Natural killer cell (primary cell): ENCODE results near the gene KCNK16. TPM values are rescaled to one million over a fixed set of nuclear protein-coding genes. Genes with fewer than 3 reads are reported as not detected.

Experiments
- ATAC-seq, 3 donors: fragments of 150-1000 bp in 2 of 3; fragments of 200-7000 bp in 1 of 3; cut with Tn5 transposase; 1 replicate in 1 of 3; 2 replicates in 2 of 3; pipeline ENCODE4 v1.10.0; 2021; ENCODE audit warnings: mild to moderate bottlenecking in 2 of 3, moderate library complexity in 2 of 3
- DNase-seq, 2 donors: peaks; one replicate each; pipeline versions ENCODE4 v3.0.0 to v3.0.0-alpha.2; 2013 to 2021; ENCODE audit warnings: mixed read lengths in 1 of 2
- H3K27ac ChIP-seq: one replicate; pipeline ENCODE4 v1.5.1; 2013; ENCODE audit warnings: mild to moderate bottlenecking, low read length
- H3K27me3 ChIP-seq: one replicate; pipeline ENCODE4 v1.6.1; 2013; ENCODE audit warnings: low read length; ENCODE audit not compliant: control insufficient read depth, insufficient read depth
- H3K36me3 ChIP-seq: one replicate; pipeline ENCODE4 v1.6.1; 2013; ENCODE audit warnings: low read length; ENCODE audit not compliant: control insufficient read depth, insufficient read depth
- H3K4me1 ChIP-seq: one replicate; pipeline ENCODE4 v1.6.1; 2013; ENCODE audit warnings: low read length; ENCODE audit not compliant: control insufficient read depth, insufficient read depth
- H3K4me3 ChIP-seq: one replicate; pipeline ENCODE4 v1.5.1; 2013; ENCODE audit warnings: low read length
- H3K9me3 ChIP-seq: one replicate; pipeline ENCODE4 v1.6.1; 2013; ENCODE audit warnings: low read length; ENCODE audit not compliant: control insufficient read depth, insufficient read depth
- H3K27ac Mint-ChIP-seq, 2 donors: one replicate each; pipeline ENCODE4 v1.8.0; 2022; ENCODE audit warnings: mild to moderate bottlenecking in 2 of 2, mixed read lengths in 2 of 2, moderate library complexity in 1 of 2
- H3K27me3 Mint-ChIP-seq, 2 donors: one replicate each; pipeline ENCODE4 v1.8.0; 2022; ENCODE audit warnings: low read depth in 2 of 2, mixed read lengths in 2 of 2
- H3K36me3 Mint-ChIP-seq: one replicate; pipeline ENCODE4 v1.8.0; 2022; ENCODE audit warnings: mixed read lengths
- H3K4me1 Mint-ChIP-seq, 2 donors: one replicate each; pipeline ENCODE4 v1.8.0; 2022; ENCODE audit warnings: mixed read lengths in 2 of 2
- H3K4me3 Mint-ChIP-seq: one replicate; pipeline ENCODE4 v1.8.0; 2022; ENCODE audit warnings: mild to moderate bottlenecking, moderate library complexity, mixed read lengths
- H3K9me3 Mint-ChIP-seq, 2 donors: one replicate each; pipeline ENCODE4 v1.8.0; 2022; ENCODE audit warnings: mixed read lengths in 2 of 2
- CTCF ChIP-seq: fragments of 200-600 bp; IDR thresholded peaks from one replicate; pipeline ENCODE4 v1.8.0; 2022; ENCODE audit warnings: antibody characterized with exemption
- WGBS: methylation state at CpG from one replicate; pipeline ENCODE4 v1.1.7; 2013; ENCODE audit warnings: missing lambda C conversion rate; ENCODE audit not compliant: insufficient coverage; 5-methylcytosine and 5-hydroxymethylcytosine counted together
- intact Hi-C: fragments of 100-400 bp; cut with micrococcal nuclease; formaldehyde crosslinking; loops from one replicate; pipeline ENCODE4 v1.14.2; 2022
- total RNA-seq, 4 donors: library from RNA; stranded (reverse); fragments of 120-200 nt in 1 of 4; gene quantifications; one replicate each; pipeline versions ENCODE4 v1.2.3 to v1.2.4, GENCODE V29; 2013 to 2022

The KCNK16 gene
- total RNA-seq, 3 donors from 2014 or later (not counting 1 experiment from before 2014, with no cell fraction given): not detected

GRCh38 chr6:39276379-39276995, 46.0 kb downstream of the KCNK16 start:
- Histone ChIP-seq H3K36me3 (no peaks in the 10 kb centered on the region), H3K9me3 (no peaks in the 10 kb centered on the region), H3K4me3 (no peak overlapping the region), H3K27me3 (no peaks in the 10 kb centered on the region), H3K27ac (no peak overlapping the region), H3K4me1 (no peaks in the 10 kb centered on the region)
- Mint-ChIP-seq H3K36me3 (no peaks in the 10 kb centered on the region), H3K4me3 (no peak overlapping the region), H3K27ac (no peak overlapping the region), H3K4me1 (no peaks in the 10 kb centered on the region), H3K27me3 (peaks cover 0 to 8% of the 10 kb centered on the region in 2 donors), H3K9me3 (no peaks in the 10 kb centered on the region)
- no peak for TF ChIP-seq CTCF
- DNase-seq: no peak
- WGBS: 100% methylated on average over 3 of the region's 3 CpGs
- ATAC-seq: no peak
- intact Hi-C loops: no loop called here

- H3K4me3 ChIP-seq: no peak overlapping the region
- no peaks in the 10 kb centered on the region for H3K9me3 Mint-ChIP-seq
- H3K27me3 Mint-ChIP-seq: peaks cover 0 to 3% of the 10 kb centered on the region in 2 donors
- ATAC-seq (no peak), DNase-seq (no peak)
- H3K9me3 ChIP-seq: no peaks in the 10 kb centered on the region
- H3K27ac ChIP-seq: no peak overlapping the region
- H3K4me1 Mint-ChIP-seq: no peaks in the 10 kb centered on the region
- no peaks in the 10 kb centered on the region for H3K27me3 ChIP-seq
- intact Hi-C loops: no loop called here
- H3K36me3 Mint-ChIP-seq: no peaks in the 10 kb centered on the region
- TF ChIP-seq CTCF: no peak
- no peak overlapping the region for H3K4me3 Mint-ChIP-seq
- no peaks in the 10 kb centered on the region for H3K36me3 ChIP-seq
- H3K4me1 ChIP-seq: no peaks in the 10 kb centered on the region
- 90% methylated on average over 3 of the region's 3 CpGs for WGBS
- no peak overlapping the region for H3K27ac Mint-ChIP-seq
Observed at GRCh38 chr6:39274903-39275302, 47.6 kb downstream of the KCNK16 start.

GRCh38 chr6:39274471-39274870, 48.0 kb downstream of the KCNK16 start:
- Histone ChIP-seq H3K36me3 (no peaks in the 10 kb centered on the region), H3K9me3 (no peaks in the 10 kb centered on the region), H3K4me3 (no peak overlapping the region), H3K27me3 (no peaks in the 10 kb centered on the region), H3K27ac (no peak overlapping the region), H3K4me1 (no peaks in the 10 kb centered on the region)
- Mint-ChIP-seq H3K27me3 (peaks cover 0 to 2% of the 10 kb centered on the region in 2 donors), H3K4me1 (no peaks in the 10 kb centered on the region), H3K4me3 (no peak overlapping the region), H3K36me3 (no peaks in the 10 kb centered on the region), H3K9me3 (no peaks in the 10 kb centered on the region), H3K27ac (no peak overlapping the region)
- no peak for ATAC-seq
- DNase-seq: no peak
- intact Hi-C loops: no loop called here
- WGBS: 60% methylated on average over 4 of the region's 4 CpGs
- no peak for TF ChIP-seq CTCF

- ATAC-seq (no peak), DNase-seq (no peak)
- Mint-ChIP-seq H3K4me1 (no peaks in the 10 kb centered on the region), H3K36me3 (no peaks in the 10 kb centered on the region), H3K4me3 (no peak overlapping the region), H3K9me3 (no peaks in the 10 kb centered on the region), H3K27me3 (peaks cover 0 to 2% of the 10 kb centered on the region in 2 donors), H3K27ac (no peak overlapping the region)
- TF ChIP-seq CTCF: no peak
- Histone ChIP-seq H3K4me3 (no peak overlapping the region), H3K9me3 (no peaks in the 10 kb centered on the region), H3K27ac (no peak overlapping the region), H3K27me3 (no peaks in the 10 kb centered on the region), H3K36me3 (no peaks in the 10 kb centered on the region), H3K4me1 (no peaks in the 10 kb centered on the region)
- 72% methylated on average over 6 of the region's 6 CpGs for WGBS
- intact Hi-C loops: no loop called here
Observed at GRCh38 chr6:39273406-39273821, 49.1 kb downstream of the KCNK16 start.
